Measurements from ENCODE around the gene SLC16A8. TPM values are rescaled to one million over a fixed set of nuclear protein-coding genes. Genes with fewer than 3 reads are reported as not detected.
"Not testable (repeated sequence)": the region's sequence is repeated elsewhere in the genome, so short reads cannot be mapped to it uniquely, and the experiment has no call there.

Gene SLC16A8
- total RNA-seq, 8 experiments from 2014 or later, result 0.64 to 2.7 (median 1.8) TPM

DNA sequence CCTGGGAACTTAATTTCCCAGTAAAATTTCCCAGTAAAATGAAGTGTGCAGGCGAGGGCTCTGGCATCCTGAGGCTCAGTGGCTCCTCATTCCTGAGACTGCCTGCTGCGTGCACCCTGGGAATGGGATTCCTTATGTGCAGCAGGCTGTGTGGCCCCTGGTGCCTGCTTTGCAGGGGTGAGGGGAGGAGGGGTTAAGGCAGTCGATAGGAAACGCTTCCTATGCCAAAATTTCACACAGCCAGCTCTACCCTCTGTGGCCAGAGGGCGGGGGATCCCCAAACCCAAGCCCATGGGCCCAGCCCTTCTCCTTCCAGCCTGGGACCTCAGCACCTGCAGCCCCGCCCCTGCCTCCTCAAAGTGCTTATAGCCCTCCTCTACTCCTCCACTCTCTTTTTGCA, 38.6 kb upstream of the SLC16A8 start:
- in situ Hi-C loops (cut with MboI; ENCODE audit: low pct_unique_long_range_greater_than_20kb in 2 of 9, low sequenced_read_pairs in 9 of 9, unreplicated experiment in 9 of 9), result no loop called here
- no peak overlapping the region for H3K4me3 ChIP-seq
- no peak overlapping the region for H3K27ac ChIP-seq
- ATAC-seq (replicated peaks in 6 of 8), result no peak
- WGBS, 10 experiments, result 76 to 100% (median 85%) methylated on average over 1 to 4 of the region's 6 CpGs; no CpG with 5 or more reads in 6 of the 10 experiments
- peaks cover 3 to 9% of the 10 kb centered on the region in 2 donors for H3K4me1 ChIP-seq (replicated peaks in 1 of 2)

- no peak overlapping the region for H3K4me3 ChIP-seq
- no peak overlapping the region for H3K27ac ChIP-seq
- H3K4me1 ChIP-seq (replicated peaks in 1 of 2), result peaks cover 0 to 3% of the 10 kb centered on the region in 2 donors
- no peak for ATAC-seq (replicated peaks in 6 of 8)
- WGBS, 10 experiments, result 75 to 88% (median 82%) methylated on average over 1 to 22 of the region's 28 CpGs; no CpG with 5 or more reads in 4 of the 10 experiments
- in situ Hi-C loops (cut with MboI; ENCODE audit: low pct_unique_long_range_greater_than_20kb in 2 of 9, low sequenced_read_pairs in 9 of 9, unreplicated experiment in 9 of 9), result no loop called here
Observed at GRCh38 chr22:38120359-38121110, 36.6 kb upstream of the SLC16A8 start.

- H3K27ac ChIP-seq; ATAC-seq (replicated peaks in 6 of 8); H3K4me1 ChIP-seq (replicated peaks in 1 of 2); H3K4me3 ChIP-seq; in situ Hi-C loops (cut with MboI; ENCODE audit: low pct_unique_long_range_greater_than_20kb in 2 of 9, low sequenced_read_pairs in 9 of 9, unreplicated experiment in 9 of 9): not testable (repeated sequence)
- 88 to 100% (median 100%) methylated on average over 1 to 2 of the region's 2 CpGs; no CpG with 5 or more reads in 3 of the 10 experiments for WGBS, 10 experiments
Observed at GRCh38 chr22:38118747-38119146, 34.8 kb upstream of the SLC16A8 start.

- no peak overlapping the region for H3K4me3 ChIP-seq
- WGBS, 10 experiments, result 29 to 93% (median 83%) methylated on average over 1 to 3 of the region's 3 CpGs
- H3K4me1 ChIP-seq (replicated peaks in 1 of 2), result peaks cover 0 to 7% of the 10 kb centered on the region in 2 donors
- H3K27ac ChIP-seq, result no peak overlapping the region
- no peak for ATAC-seq (replicated peaks in 6 of 8)
- in situ Hi-C loops (cut with MboI; ENCODE audit: low pct_unique_long_range_greater_than_20kb in 2 of 9, low sequenced_read_pairs in 9 of 9, unreplicated experiment in 9 of 9), result no loop called here
Observed at GRCh38 chr22:38118182-38118581, 34.2 kb upstream of the SLC16A8 start.

GRCh38 chr22:38117556-38117955, 33.6 kb upstream of the SLC16A8 start:
- H3K27ac ChIP-seq; in situ Hi-C loops (cut with MboI; ENCODE audit: low pct_unique_long_range_greater_than_20kb in 2 of 9, low sequenced_read_pairs in 9 of 9, unreplicated experiment in 9 of 9); H3K4me1 ChIP-seq (replicated peaks in 1 of 2); H3K4me3 ChIP-seq; ATAC-seq (replicated peaks in 6 of 8): not testable (repeated sequence)
- WGBS, 10 experiments, result 80 to 100% (median 100%) methylated on average over 1 to 6 of the region's 10 CpGs; no CpG with 5 or more reads in 2 of the 10 experiments

GRCh38 chr22:38115423-38116205, 31.6 kb upstream of the SLC16A8 start:
- 60 to 100% (median 78%) methylated on average over 1 to 9 of the region's 31 CpGs; no CpG with 5 or more reads in 6 of the 10 experiments for WGBS, 10 experiments
- in situ Hi-C loops (cut with MboI; ENCODE audit: low pct_unique_long_range_greater_than_20kb in 2 of 9, low sequenced_read_pairs in 9 of 9, unreplicated experiment in 9 of 9), result no loop called here
- no peak for ATAC-seq (replicated peaks in 6 of 8)
- peaks cover 4 to 10% of the 10 kb centered on the region in 2 donors for H3K4me1 ChIP-seq (replicated peaks in 1 of 2)
- H3K4me3 ChIP-seq, result no peak overlapping the region
- H3K27ac ChIP-seq, result no peak overlapping the region

DNA sequence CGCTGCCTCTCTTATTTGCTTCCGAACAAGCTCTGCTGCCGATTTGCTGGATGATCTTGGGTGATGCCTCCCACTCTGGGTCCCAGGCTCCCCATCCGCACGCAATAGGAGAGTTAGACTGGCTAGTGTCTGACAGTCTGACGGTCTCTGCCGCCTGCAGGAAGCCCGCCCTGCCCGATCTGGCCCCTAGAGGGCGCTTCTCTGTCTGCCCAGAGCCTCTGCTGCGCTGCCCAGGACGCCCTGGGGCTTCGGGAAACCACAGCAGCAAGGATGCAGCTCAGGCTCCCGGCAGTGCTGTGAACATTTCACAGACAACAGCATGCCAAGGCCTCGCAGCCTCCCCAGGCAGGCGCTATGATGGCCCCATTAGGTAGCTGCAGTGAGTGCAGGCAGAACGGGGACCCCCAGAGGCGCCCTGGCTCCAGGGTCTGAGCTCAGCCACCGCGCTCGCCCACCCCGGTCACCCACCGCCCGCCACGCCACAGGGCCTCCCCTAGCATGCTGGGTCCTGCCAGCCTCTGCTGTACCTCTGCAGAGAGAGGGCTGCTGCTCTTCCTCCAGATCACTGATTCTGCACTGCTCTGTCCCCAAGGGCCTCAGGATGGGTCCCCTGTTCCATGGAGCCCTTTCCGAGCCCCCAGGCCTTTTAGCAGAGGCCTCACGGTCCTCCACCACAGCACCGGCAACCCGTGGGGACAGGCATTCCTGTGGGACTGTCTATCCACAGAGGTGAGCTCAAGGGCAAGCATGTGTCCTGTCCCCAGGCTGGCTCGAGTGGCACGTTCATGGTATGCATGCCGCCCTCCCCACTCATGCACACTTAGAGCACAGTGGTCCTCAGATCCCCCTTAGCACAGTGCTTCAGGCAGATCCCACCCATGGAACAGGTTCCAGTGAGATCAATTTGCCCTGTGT, 30.8 kb upstream of the SLC16A8 start:
- in situ Hi-C loops (cut with MboI; ENCODE audit: low pct_unique_long_range_greater_than_20kb in 2 of 9, low sequenced_read_pairs in 9 of 9, unreplicated experiment in 9 of 9), result no loop called here
- ATAC-seq (replicated peaks in 6 of 8), result peak; percentile 44 to 95 (median 87)
- 20 to 100% (median 55%) methylated on average over 1 to 9 of the region's 32 CpGs; no CpG with 5 or more reads in 4 of the 10 experiments for WGBS, 10 experiments
- Histone ChIP-seq H3K4me1 (replicated peaks in 1 of 2) (peaks cover 4 to 13% of the 10 kb centered on the region in 2 donors), H3K27ac (no peak overlapping the region), H3K4me3 (no peak overlapping the region)

GRCh38 chr22:38112381-38112780, 28.4 kb upstream of the SLC16A8 start:
- Histone ChIP-seq H3K27ac (no peak overlapping the region), H3K4me1 (replicated peaks in 1 of 2) (peaks cover 4 to 13% of the 10 kb centered on the region in 2 donors), H3K4me3 (no peak overlapping the region)
- no peak for ATAC-seq (replicated peaks in 6 of 8)
- WGBS, 10 experiments, result no CpG with 5 or more reads among the region's 22 CpGs
- in situ Hi-C loops (cut with MboI; ENCODE audit: low pct_unique_long_range_greater_than_20kb in 2 of 9, low sequenced_read_pairs in 9 of 9, unreplicated experiment in 9 of 9), result no loop called here

DNA sequence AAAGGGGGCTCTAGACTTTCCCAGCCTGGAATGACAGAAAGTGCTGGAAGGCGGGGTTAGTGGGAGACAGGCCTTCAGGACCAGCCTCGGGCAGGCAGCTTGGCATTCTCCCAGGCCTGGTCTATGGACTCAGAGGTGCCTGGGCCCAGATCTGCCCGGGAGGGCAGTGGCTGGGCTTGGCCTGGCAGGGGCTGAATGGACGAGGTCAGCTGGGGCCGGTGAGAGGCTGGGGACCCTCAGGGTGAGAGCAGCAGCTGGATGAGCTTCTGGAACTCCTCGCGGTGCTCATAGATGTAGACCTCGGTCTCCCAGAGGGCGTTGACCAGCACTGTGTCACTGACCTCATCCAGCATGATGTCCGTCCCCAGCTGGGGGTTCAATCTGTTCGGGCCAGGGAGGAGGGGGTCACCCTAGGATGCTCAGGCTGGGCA, 28.0 kb upstream of the SLC16A8 start:
- no peak overlapping the region for H3K27ac ChIP-seq
- peaks cover 4 to 13% of the 10 kb centered on the region in 2 donors for H3K4me1 ChIP-seq (replicated peaks in 1 of 2)
- no peak overlapping the region for H3K4me3 ChIP-seq
- ATAC-seq (replicated peaks in 6 of 8), result no peak
- 88% methylated on average over 4 of the region's 11 CpGs; no CpG with 5 or more reads in 9 of the 10 experiments for WGBS, 10 experiments
- in situ Hi-C loops (cut with MboI; ENCODE audit: low pct_unique_long_range_greater_than_20kb in 2 of 9, low sequenced_read_pairs in 9 of 9, unreplicated experiment in 9 of 9), result no loop called here

DNA sequence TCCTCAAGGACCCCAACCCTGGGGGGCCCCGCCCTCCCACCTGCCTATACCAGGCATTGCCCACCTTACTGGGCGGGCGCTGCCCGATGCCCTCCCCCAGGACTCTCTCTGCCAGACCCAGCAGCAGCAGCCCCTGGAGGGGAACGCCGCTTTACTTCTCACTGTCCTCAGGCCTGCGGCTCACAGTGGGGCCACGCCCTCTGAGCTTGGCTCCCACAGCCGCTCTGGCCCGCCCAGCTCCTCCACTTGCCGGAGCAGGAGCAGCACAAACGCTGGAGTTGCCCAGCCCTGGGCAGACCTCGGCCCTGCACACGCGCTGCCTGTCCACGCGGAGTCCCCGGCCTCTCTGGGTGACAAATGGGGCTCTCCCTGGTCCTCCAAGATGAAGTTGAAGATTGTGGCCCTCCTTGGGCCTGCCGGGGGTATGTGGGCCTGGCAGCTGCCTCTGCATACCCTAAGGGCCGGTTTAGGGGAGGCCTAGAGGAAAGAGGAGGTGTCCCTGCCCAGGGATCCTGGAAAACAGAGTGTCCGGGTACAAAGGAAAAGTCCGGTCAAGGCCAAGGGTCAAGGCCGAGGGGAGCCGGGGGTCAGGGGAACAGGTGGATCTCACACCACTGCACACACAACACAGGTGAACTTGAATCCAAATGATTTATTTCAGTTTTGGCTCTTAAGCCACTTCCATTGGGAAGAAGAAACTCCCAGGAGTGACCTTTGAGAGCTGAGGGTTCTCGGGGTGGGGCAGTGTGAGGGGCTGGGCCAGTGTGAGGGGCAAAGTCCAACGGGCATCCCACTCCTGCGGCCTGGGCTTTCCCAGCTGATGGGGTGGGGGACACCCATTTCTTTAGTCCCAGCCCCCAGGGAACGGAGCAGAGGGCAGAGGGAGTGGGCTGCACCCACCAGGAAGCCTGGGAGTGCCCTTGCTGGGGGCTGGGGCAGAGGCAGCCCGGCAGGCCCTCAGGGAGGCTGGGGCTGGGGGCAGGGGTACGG, 27.2 kb upstream of the SLC16A8 start:
- H3K4me1 ChIP-seq (replicated peaks in 1 of 2), result peaks cover 4 to 13% of the 10 kb centered on the region in 2 donors
- peak; percentile 38 to 82 (median 74) for ATAC-seq (replicated peaks in 6 of 8)
- H3K4me3 ChIP-seq, result no peak overlapping the region
- 0 to 100% (median 44%) methylated on average over 1 to 5 of the region's 30 CpGs; no CpG with 5 or more reads in 4 of the 10 experiments for WGBS, 10 experiments
- in situ Hi-C loops (cut with MboI; ENCODE audit: low pct_unique_long_range_greater_than_20kb in 2 of 9, low sequenced_read_pairs in 9 of 9, unreplicated experiment in 9 of 9), result no loop called here
- no peak overlapping the region for H3K27ac ChIP-seq

DNA sequence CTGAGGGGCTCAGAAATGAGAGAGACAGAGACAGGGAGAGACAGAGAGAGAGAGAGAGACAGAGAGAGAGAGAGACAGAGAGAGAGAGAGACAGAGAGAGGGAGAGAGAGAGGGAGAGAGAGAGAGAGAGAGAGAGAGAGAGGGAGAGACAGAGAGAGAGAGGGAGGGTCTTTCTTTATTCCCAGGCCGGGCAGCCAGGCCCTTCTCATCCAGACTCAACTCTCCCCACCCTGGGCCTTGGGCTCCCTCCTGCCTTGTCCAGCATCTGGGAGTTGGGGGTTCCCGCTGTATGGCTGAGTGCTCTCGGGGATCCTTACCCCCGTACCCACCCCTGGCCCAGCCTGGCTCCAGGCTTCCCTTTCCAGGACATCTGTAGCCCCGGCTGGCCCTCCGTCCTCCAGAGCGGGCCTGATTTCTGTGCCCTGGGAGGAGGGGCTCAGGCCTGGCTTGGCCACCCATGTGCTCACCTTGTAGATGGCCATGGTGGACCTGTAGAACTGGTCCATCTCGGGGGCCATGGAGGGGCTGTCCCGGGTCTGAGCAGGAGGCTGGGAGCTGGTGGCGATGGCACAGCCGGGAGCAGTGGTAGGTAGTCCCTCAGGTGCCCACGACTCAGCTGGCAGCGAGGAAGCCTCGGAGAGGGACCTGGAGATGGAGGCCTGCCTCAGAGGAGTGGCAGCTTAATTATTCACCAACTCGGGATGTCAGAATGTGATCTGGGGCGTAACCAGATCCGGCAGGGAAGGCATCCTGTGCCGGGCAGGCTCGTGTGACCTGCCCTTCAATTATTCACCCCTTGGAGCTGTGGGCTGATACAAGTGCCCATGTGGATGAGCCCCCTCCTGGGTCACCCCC, 26.3 kb upstream of the SLC16A8 start, which contains the start of gene BAIAP2L2:
Gene BAIAP2L2 (minus strand): TSS at position 677 of the 855 bp plus-strand sequence. CDS start 159 bp downstream, at position 518.
- peaks cover 4 to 13% of the 10 kb centered on the region in 2 donors for H3K4me1 ChIP-seq (replicated peaks in 1 of 2)
- in situ Hi-C loops (cut with MboI; ENCODE audit: low pct_unique_long_range_greater_than_20kb in 2 of 9, low sequenced_read_pairs in 9 of 9, unreplicated experiment in 9 of 9), result no loop called here
- WGBS, 10 experiments, result 48 to 85% (median 59%) methylated on average over 2 to 6 of the region's 19 CpGs; no CpG with 5 or more reads in 6 of the 10 experiments
- no peak within 1 kb of the TSS for H3K27ac ChIP-seq
- no peak within 1 kb of the TSS for H3K4me3 ChIP-seq
- peak in 5 of 8 experiments; percentile 15 to 75 (median 53) for ATAC-seq (replicated peaks in 6 of 8)

Data from motor neuron (in vitro differentiated cells).